GM21367 (cell line): ENCODE results near the gene CMTM8.
"Not testable (repeated sequence)": the region's sequence is repeated elsewhere in the genome, so short reads cannot be mapped to it uniquely, and the experiment has no call there.

Experiments used
- ATAC-seq: cut with Tn5 transposase; IDR thresholded peaks from one replicate; pipeline ENCODE4 v1.9.1; 2021; ENCODE audit not compliant: unreplicated experiment

CMTM8 gene

GRCh38 chr3:32226875-32227500, 11.5 kb upstream of the CMTM8 start:
- no peak for ATAC-seq

GRCh38 chr3:32228743-32229142, 9.7 kb upstream of the CMTM8 start:
- ATAC-seq: not testable (repeated sequence)

- ATAC-seq: no peak
These were observed 8.9 kb upstream of the CMTM8 start for GRCh38 chr3:32229565-32229964.

GRCh38 chr3:32236377-32236776, 2.1 kb upstream of the CMTM8 start:
- ATAC-seq: no peak

DNA sequence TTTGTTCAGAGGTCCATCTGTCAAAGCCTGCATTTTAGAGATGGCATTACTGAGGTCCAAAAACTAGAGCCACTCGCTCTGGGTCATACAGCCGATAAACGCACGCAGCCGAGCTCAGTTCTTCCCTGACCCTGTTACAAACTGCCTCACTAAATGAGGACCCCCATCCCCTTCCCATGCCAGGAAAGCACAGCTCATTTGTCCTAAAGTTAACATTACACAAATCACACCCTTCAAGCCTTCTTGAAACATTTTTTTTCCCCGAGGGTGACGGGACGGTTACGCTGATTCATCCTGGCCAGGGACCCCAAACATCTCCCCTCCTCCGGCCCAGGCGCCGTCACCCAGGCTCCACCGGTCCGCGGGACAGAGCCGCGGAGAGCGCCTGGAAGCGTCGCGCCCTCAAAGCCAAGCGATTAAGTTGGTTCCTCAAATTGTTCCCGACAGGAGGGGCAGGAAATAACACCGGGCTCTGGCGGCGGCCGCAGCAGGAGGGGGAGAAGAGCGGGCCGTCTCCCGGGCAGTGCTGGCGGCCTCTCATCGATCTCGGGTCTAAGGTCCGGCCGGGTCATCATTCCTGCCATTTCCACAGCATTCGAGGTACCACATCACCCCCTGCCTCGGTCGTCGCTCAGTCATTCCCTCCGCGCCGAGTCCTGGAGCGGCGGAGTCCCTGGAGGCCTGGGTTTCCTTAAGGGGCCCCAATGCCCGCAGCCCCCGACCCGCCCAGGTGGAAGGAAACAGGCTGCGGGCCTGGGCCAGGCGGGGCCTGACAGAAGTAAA, 619 bp upstream of the CMTM8 start:
- ATAC-seq: no peak

- ATAC-seq: no peak
These were observed 1.1 kb downstream of the CMTM8 start for GRCh38 chr3:32239307-32240158.

DNA sequence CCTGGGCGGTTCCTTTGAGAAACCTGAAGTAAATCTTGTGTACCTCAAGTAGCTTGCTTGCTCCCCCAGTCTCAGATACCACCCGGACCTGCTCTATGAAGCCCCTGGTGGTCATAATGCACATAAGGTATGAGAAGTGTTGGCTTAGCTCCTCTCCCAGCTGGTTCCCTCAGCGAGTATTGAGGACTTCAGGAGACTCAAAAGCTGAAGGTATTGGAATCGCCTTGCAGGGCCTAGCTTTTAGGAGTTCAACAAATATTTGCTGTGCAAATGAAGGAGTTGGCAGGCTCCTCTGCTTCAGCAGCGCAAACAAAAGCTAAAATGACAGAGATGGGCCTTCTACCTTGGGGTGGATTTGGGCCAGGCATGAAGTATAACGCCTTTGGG, 1.7 kb downstream of the CMTM8 start:
- no peak for ATAC-seq

GRCh38 chr3:32241100-32241499, 2.6 kb downstream of the CMTM8 start:
- no peak for ATAC-seq

DNA sequence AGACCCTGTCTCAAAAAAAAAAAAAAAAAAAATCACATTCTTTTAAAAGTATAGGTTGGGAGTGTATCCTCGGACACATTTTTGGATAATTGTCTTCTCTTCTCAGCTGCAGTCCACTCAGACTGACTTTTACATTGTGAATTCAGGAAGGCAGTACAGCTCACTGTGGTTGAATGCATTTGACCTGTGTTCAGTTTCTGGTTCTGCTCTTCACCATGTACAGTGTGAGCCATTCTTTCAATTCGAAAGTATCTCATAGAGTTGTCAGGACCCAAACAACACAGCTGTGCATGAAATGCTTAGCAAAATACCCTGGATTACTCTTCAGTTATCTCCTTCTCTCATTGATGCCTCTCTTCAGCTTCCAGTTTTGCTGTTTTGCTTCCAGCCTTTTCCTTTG, 5.0 kb downstream of the CMTM8 start:
- no peak for ATAC-seq

GRCh38 chr3:32245200-32245599, 6.7 kb downstream of the CMTM8 start:
- ATAC-seq: no peak

DNA sequence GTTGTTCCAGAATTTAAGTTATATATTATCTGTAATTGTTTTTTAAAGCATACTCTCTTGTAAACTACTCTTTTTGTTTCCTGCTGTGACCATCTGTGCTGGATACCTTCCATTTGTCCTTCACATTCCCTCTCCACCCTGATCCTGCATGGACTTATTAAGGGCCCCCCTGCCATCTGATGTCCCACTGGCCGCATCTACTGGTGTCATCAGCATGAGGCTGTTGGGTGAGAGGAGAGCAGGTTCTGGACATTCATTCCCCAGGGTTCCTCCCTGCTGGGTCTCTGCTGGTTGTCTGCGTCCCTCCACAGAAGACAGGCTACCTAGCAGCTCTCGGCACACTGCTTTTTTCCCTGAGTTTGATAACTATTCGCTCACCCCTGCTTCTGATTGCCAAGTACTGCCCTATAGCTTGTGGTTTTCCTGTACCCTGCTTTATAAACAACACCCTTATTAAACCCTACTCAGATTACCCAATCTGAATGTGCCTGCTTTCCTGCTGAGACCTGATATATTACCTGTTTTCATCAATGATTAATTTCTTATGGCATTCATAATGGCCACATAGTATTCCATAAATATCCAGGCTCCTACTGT, 7.7 kb downstream of the CMTM8 start:
- no peak for ATAC-seq

GRCh38 chr3:32249184-32249782, 10.8 kb downstream of the CMTM8 start:
- ATAC-seq: no peak

DNA sequence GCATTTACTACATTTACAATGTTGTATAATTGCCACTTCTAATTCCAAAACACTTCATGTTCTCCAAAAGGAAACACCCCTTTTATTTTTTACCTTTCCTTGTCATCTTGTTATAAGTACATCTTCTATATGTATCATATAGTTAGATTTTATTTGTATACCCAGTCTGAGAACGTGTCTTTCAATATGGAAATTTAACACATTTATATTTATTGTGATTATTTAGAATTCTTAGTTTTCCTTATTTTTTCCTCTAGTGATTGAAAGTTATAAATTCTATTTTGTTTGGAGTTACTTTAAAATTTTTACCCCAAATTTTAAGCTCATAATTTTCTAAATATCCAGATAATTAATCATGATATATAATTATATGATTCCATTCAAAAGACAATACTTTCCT, 15.8 kb downstream of the CMTM8 start:
- ATAC-seq: no peak

DNA sequence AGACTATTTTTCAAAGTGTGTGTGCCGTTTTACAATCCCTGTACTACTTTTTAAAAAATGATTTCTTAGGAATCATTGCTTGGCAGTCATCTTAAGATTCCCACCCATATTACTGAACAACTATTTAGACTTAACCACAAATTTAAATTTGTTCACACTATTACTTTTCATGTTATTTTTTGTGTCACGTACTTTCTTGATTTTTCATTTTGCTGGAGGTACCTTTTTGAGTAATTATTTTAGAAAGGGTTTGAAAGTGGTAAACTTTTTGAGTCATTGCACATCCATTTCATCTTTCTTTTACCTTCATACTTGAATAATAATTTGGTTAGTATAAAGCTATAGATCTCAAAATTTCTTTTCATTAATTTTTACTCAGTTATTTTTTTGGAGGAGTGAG, 16.9 kb downstream of the CMTM8 start:
- no peak for ATAC-seq

GRCh38 chr3:32256206-32256605, 17.7 kb downstream of the CMTM8 start:
- no peak for ATAC-seq

- ATAC-seq: no peak
These were observed 18.6 kb downstream of the CMTM8 start for GRCh38 chr3:32257042-32257441.

DNA sequence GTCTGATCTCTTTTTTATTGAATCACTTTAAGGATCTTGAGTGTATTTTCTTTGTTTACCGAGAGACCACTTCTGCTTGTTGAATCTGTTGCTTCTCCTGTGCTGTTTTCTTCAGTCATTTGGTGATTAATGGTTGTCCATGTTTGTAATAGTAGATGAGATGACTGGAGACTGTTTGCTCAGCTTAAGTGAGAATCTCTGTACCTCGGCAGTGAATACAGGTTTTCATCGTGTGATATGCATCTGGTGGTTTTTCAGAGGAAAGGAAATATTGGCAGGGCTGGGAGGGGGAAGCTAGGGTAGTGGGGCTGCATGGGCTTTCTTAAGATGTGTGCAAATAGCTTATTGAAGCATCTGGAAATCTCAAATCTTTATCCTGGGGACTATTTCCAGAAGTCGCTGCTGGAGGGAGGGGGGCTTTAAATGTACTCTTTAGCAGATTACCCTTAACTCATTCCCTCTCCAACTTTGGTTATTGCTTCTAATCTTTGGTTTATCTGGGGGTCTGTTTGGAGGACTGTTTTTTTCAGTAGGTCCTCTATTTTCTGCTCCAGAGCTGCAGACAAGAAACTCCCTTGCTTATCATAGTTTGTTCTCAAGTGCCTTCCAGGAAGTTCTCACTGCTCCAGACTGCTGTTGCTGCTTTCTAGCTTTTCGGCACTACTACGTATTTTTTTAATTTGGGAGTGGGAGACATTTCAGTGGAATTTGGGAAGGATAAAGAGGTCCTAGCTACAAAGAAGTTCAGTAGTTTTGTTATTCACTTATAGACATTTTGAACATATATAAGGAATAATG, 19.4 kb downstream of the CMTM8 start:
- no peak for ATAC-seq

GRCh38 chr3:32258869-32259268, 20.4 kb downstream of the CMTM8 start:
- ATAC-seq: no peak

DNA sequence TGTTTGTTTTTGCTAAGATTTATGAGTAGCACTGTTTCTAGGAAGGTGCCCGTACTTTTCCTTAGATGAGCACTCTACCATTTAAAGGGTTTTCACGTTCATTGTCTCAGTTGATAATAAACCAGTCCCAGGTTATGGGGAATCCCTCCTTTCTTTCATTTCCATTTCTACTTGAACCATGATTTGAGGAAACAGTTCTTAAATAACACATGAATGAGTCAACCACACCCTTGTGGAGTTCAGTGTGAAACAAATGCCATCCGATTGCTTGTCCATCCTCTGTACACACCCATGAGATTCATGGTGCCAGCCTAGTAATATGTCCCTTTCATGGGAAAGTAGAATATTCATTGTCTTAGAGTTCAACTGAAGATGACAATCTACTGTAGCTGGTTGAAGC, 23.1 kb downstream of the CMTM8 start:
- no peak for ATAC-seq

- no peak for ATAC-seq
These were observed 23.7 kb downstream of the CMTM8 start for GRCh38 chr3:32262201-32262600.
